H1 (cell line): ENCODE measurements around the gene GTF2F2. TPM values are rescaled to one million over a fixed set of nuclear protein-coding genes. Genes with fewer than 3 reads are reported as not detected.

Source experiments
- CTCF ChIA-PET: fragments of 300-600 bp; sonication (Branson Sonifier 250); formaldehyde crosslinking; loops from one replicate; lab custom pipeline; 2021; ENCODE audit not compliant: partially characterized antibody; lab: Charles Lee
- POLR2A ChIA-PET: fragments of 300-600 bp; sonication (Branson Sonifier 250); formaldehyde crosslinking; loops from one replicate; lab custom pipeline; 2021; ENCODE audit warnings: inconsistent platforms; ENCODE audit not compliant: partially characterized antibody; lab: Charles Lee
- DNase-seq, 2 experiments: peaks; one replicate each; pipeline versions ENCODE4 v3.0.0 to v3.0.0-alpha.2; 2010 to 2022; ENCODE audit warnings: low spot score in 2 of 2, low read depth in 1 of 2, mixed read lengths in 1 of 2
- FAIRE-seq: peaks from 2 replicates; lab custom pipeline; 2011; peaks lifted over from hg19 to GRCh38; lab: Jason Lieb, UNC
- H2AFZ ChIP-seq: 2 replicates; pipeline ENCODE4 v1.8.1; 2012; ENCODE audit warnings: low read length, inconsistent platforms
- H2AK5ac ChIP-seq: 2 replicates; pipeline ENCODE4 v1.6.1; 2013; ENCODE audit warnings: low read depth, low read length
- H2BK120ac ChIP-seq: replicated peaks from 2 replicates; pipeline ENCODE3; 2013; ENCODE audit warnings: low read depth, low read length, inconsistent platforms
- H2BK12ac ChIP-seq: 2 replicates; pipeline ENCODE4 v1.6.1; 2013; ENCODE audit warnings: low read depth, low read length
- H2BK15ac ChIP-seq: 2 replicates; pipeline ENCODE4 v1.6.1; 2013; ENCODE audit warnings: low read length
- H2BK20ac ChIP-seq: 2 replicates; pipeline ENCODE4 v1.6.1; 2013; ENCODE audit warnings: low read length
- H2BK5ac ChIP-seq: 2 replicates; pipeline ENCODE4 v1.6.1; 2013; ENCODE audit warnings: low read depth, low read length
- H3K14ac ChIP-seq: 2 replicates; pipeline ENCODE4 v1.6.1; 2013; ENCODE audit warnings: inconsistent platforms; ENCODE audit not compliant: insufficient read length
- H3K18ac ChIP-seq: 2 replicates; pipeline ENCODE4 v1.6.1; 2013; ENCODE audit warnings: low read length; ENCODE audit errors: extremely low read depth
- H3K23ac ChIP-seq: 2 replicates; pipeline ENCODE4 v1.6.1; 2013; ENCODE audit warnings: inconsistent platforms; ENCODE audit not compliant: insufficient read length
- H3K23me2 ChIP-seq: 2 replicates; pipeline ENCODE4 v1.6.1; 2013; ENCODE audit warnings: low read depth, low read length
- H3K27ac ChIP-seq: 2 replicates; pipeline ENCODE4 v1.6.1; 2011; ENCODE audit warnings: low read depth, low read length, inconsistent platforms
- H3K27me3 ChIP-seq, 4 experiments: replicated peaks in 1 of 4; 1 replicate in 1 of 4; 2 replicates in 3 of 4; pipeline versions ENCODE4 v1.6.1 to v1.8.1; 2011 to 2013; ENCODE audit warnings: low read length in 3 of 4, mild to moderate bottlenecking in 3 of 4, inconsistent platforms in 2 of 4, mixed read lengths in 2 of 4, moderate library complexity in 1 of 4; ENCODE audit not compliant: control insufficient read depth in 3 of 4, insufficient read depth in 3 of 4; ENCODE audit errors: extremely low read depth in 1 of 4
- H3K36me3 ChIP-seq, 4 experiments: 2 replicates each; pipeline versions ENCODE4 v1.6.1 to v1.8.1; 2011 to 2013; ENCODE audit warnings: mild to moderate bottlenecking in 4 of 4, low read length in 3 of 4, moderate library complexity in 2 of 4, control low read depth in 1 of 4, inconsistent platforms in 1 of 4; ENCODE audit not compliant: insufficient read depth in 4 of 4, control insufficient read depth in 2 of 4
- H3K4ac ChIP-seq: replicated peaks from 2 replicates; pipeline ENCODE3; 2013; ENCODE audit warnings: low read length, low read depth, mixed read lengths, inconsistent platforms; ENCODE audit not compliant: insufficient read length
- H3K4me1 ChIP-seq, 4 experiments: replicated peaks in 1 of 4; 1 replicate in 1 of 4; 2 replicates in 3 of 4; pipeline versions ENCODE4 v1.6.1 to v1.8.1; 2011 to 2013; ENCODE audit warnings: low read length in 3 of 4, inconsistent platforms in 2 of 4, mixed read lengths in 1 of 4; ENCODE audit not compliant: insufficient read depth in 4 of 4, control insufficient read depth in 3 of 4
- H3K4me2 ChIP-seq, 2 experiments: 2 replicates each; pipeline versions ENCODE4 v1.6.1 to v1.8.1; 2011 to 2013; ENCODE audit warnings: low read depth in 2 of 2, low read length in 2 of 2, control low read depth in 1 of 2, inconsistent platforms in 1 of 2, mild to moderate bottlenecking in 1 of 2; ENCODE audit not compliant: insufficient read depth in 1 of 2
- H3K4me3 ChIP-seq, 4 experiments: fragments of 200-600, 300-600 bp in 1 of 4; sonication (generic), shearing (Covaris generic), sonication (Bioruptor Twin) in 1 of 4; 2 replicates each; pipeline versions ENCODE4 v1.5.1 to v1.8.1; 2011 to 2016; ENCODE audit warnings: low read length in 4 of 4, low read depth in 3 of 4, control low read depth in 2 of 4, inconsistent platforms in 2 of 4, mild to moderate bottlenecking in 2 of 4, mixed read lengths in 1 of 4, moderate library complexity in 1 of 4; ENCODE audit not compliant: insufficient read depth in 2 of 4; ENCODE audit errors: extremely low read depth in 1 of 4
- H3K56ac ChIP-seq: replicated peaks from 2 replicates; pipeline ENCODE3; 2013; ENCODE audit warnings: low read depth, mild to moderate bottlenecking, mixed read lengths, low read length, inconsistent platforms; ENCODE audit not compliant: insufficient read length
- H3K79me1 ChIP-seq: 2 replicates; pipeline ENCODE4 v1.6.1; 2013; ENCODE audit warnings: low read depth, low read length, control low read depth
- H3K79me2 ChIP-seq, 2 experiments: 2 replicates each; pipeline versions ENCODE4 v1.6.1 to v1.8.1; 2012 to 2013; ENCODE audit warnings: low read length in 2 of 2, mild to moderate bottlenecking in 2 of 2, inconsistent platforms in 1 of 2; ENCODE audit not compliant: insufficient read depth in 2 of 2, control insufficient read depth in 1 of 2
- H3K9ac ChIP-seq, 4 experiments: replicated peaks in 1 of 4; 1 replicate in 1 of 4; 2 replicates in 3 of 4; pipeline versions ENCODE4 v1.6.1 to v1.8.1; 2011 to 2013; ENCODE audit warnings: low read depth in 3 of 4, low read length in 3 of 4, control low read depth in 2 of 4, mild to moderate bottlenecking in 2 of 4, moderate library complexity in 2 of 4, inconsistent platforms in 1 of 4; ENCODE audit errors: extremely low read depth in 1 of 4
- H3K9me3 ChIP-seq, 2 experiments: 2 replicates each; pipeline versions ENCODE4 v1.6.1 to v1.8.1; 2012 to 2013; ENCODE audit warnings: mild to moderate bottlenecking in 2 of 2, moderate library complexity in 2 of 2, control low read depth in 1 of 2, inconsistent platforms in 1 of 2, low read depth in 1 of 2, low read length in 1 of 2, mixed read lengths in 1 of 2; ENCODE audit not compliant: insufficient read depth in 2 of 2
- H4K20me1 ChIP-seq, 2 experiments: replicated peaks in 1 of 2; 2 replicates each; pipeline versions ENCODE3 to v1.8.1; 2011 to 2013; ENCODE audit warnings: inconsistent platforms in 2 of 2, low read length in 2 of 2, mild to moderate bottlenecking in 1 of 2; ENCODE audit not compliant: insufficient read depth in 2 of 2, control insufficient read depth in 1 of 2
- H4K5ac ChIP-seq: 2 replicates; pipeline ENCODE4 v1.6.1; 2013; ENCODE audit warnings: low read length, low read depth, mixed read lengths, inconsistent platforms; ENCODE audit not compliant: insufficient read length
- H4K8ac ChIP-seq: 2 replicates; pipeline ENCODE4 v1.8.0; 2013; ENCODE audit warnings: mild to moderate bottlenecking, moderate library complexity, low read length, inconsistent platforms; ENCODE audit not compliant: insufficient read depth; ENCODE audit errors: extremely low read depth
- H4K91ac ChIP-seq: replicated peaks from 2 replicates; pipeline ENCODE3; 2013; ENCODE audit warnings: low read length, mixed read lengths, inconsistent platforms; ENCODE audit not compliant: insufficient read length
- BACH1 ChIP-seq: IDR thresholded peaks from 2 replicates; pipeline ENCODE4 v1.6.1; 2012; ENCODE audit warnings: low read length, improper control_type of control experiment
- CBX5 ChIP-seq: fragments of 300-800, 300-1000 bp; sonication (generic); IDR thresholded peaks from 2 replicates; pipeline ENCODE4 v1.7.1; 2016; ENCODE audit warnings: antibody characterized with exemption, low read length, low read depth
- WGBS, 2 experiments: shearing (Covaris generic) in 1 of 2; methylation state at CpG; one replicate each; pipeline versions ENCODE4 v1.1.6 to v1.1.7; 2013 to 2015; ENCODE audit warnings: low lambda C conversion rate in 2 of 2, mixed read lengths in 2 of 2, inconsistent platforms in 1 of 2, low coverage in 1 of 2, missing lambda C conversion rate in 1 of 2; ENCODE audit not compliant: insufficient replicate concordance in 2 of 2, insufficient coverage in 1 of 2, insufficient read length in 1 of 2; ENCODE audit errors: extremely low coverage in 1 of 2, missing lambda C conversion rate in 1 of 2; 5-methylcytosine and 5-hydroxymethylcytosine counted together
- polyA plus RNA-seq, 7 experiments: library from polyadenylated mRNA; depleted of rRNA in 3 of 7; stranded (reverse) in 5 of 7; unstranded in 2 of 7; fragments of >200 nt in 5 of 7; fragments of 200-250 nt in 2 of 7; gene quantifications; 1 replicate in 5 of 7; 2 replicates in 1 of 7; 4 replicates in 1 of 7; pipeline versions ENCODE4 v1.2.1 to v1.2.3, GENCODE V29; 2011 to 2013; ENCODE audit warnings: missing spikeins in 2 of 7, mixed read lengths in 2 of 7
- total RNA-seq: library from RNA; stranded (reverse); fragmentation: NEBNext Ultra II Directional; extraction: Animal tissue kit (Norgen Biotek cat#: 25700); gene quantifications from 2 replicates; pipeline ENCODE4 v1.2.1, GENCODE V29; 2021
- TF ChIP-seq, protein P1 (sequence below): IDR thresholded peaks from 2 replicates; pipeline ENCODE4 v1.6.1; 2012; ENCODE audit warnings: inconsistent platforms

GTF2F2 gene
- total and polyA plus RNA-seq, 2 of the 8 experiments (the other 6 are each of a cell fraction or from before 2014, with no cell fraction given), result 10.8 to 31.1 TPM

DNA sequence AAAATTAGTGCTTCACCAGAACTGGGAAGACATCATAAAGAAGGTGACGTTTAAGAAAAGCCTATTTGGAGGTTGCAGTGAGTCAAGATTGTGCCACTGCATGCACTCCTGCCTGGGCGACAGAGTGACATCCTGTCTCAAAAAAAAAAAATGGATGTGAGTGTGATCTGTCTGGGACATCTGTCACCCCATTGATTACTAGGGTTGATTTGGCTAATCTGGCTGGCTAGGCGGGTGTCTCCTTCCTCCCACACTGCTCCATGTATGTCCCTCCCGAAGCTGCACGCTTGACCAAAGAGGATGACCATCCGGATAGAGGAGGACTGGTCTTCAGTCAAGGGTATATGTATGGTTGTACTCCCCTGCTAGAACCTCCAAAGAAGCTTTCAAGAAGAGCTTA is 2.6 kb downstream of the GTF2F2 start:
- Histone ChIP-seq H3K4ac (no peak overlapping the region), H3K36me3 (no peaks in the 10 kb centered on the region; a peak in 1 of 8 replicates), H3K27ac (no peak overlapping the region), H2BK120ac (no peak overlapping the region), H3K23ac (no peak overlapping the region), H3K4me1 (peaks cover 2 to 6% (median 3%) of the 10 kb centered on the region in 4 experiments; a peak in 5 of 7 replicates), H2BK12ac (no peak overlapping the region), H3K79me2 (peaks cover 14 to 69% of the 10 kb centered on the region in 2 experiments), H3K9me3 (no peaks in the 10 kb centered on the region), H3K4me2 (no peak overlapping the region), H3K9ac (no peak overlapping the region), H2BK15ac (no peak overlapping the region), H2AFZ (no peak overlapping the region), H3K23me2 (peaks cover 10% of the 10 kb centered on the region), H3K56ac (no peak overlapping the region), H3K79me1 (peaks cover 8% of the 10 kb centered on the region), H2BK20ac (no peak overlapping the region), H4K91ac (no peak overlapping the region), H3K27me3 (no peaks in the 10 kb centered on the region; a peak in 1 of 7 replicates), H2AK5ac (no peak overlapping the region), H4K5ac (no peak overlapping the region), H3K4me3 (no peak overlapping the region), H3K14ac (no peak overlapping the region), H4K20me1 (peaks cover 6 to 9% of the 10 kb centered on the region in 2 experiments), H4K8ac (no peak overlapping the region), H2BK5ac (no peak overlapping the region), H3K18ac (no peak overlapping the region)
- POLR2A ChIA-PET, result no interaction called here
- 96% methylated on average over 6 of the region's 6 CpGs; no CpG with 5 or more reads in 1 of the 2 experiments for WGBS, 2 experiments
- FAIRE-seq (no peak), DNase-seq (no peak)
- CTCF ChIA-PET, result interaction anchor here (0.8 to 1.1 kb wide), 3 partner anchors 13 to 186 kb away, joined by 3 read pairs; no protein-coding TSS in a partner anchor
- TF ChIP-seq BACH1 (no peak), CBX5 (no peak)
- TF ChIP-seq, protein P1, sequence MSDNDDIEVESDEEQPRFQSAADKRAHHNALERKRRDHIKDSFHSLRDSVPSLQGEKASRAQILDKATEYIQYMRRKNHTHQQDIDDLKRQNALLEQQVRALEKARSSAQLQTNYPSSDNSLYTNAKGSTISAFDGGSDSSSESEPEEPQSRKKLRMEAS, result no peak
